Cerebellar nuclear complex (tissue), 1 donor: ENCODE measurements around the gene PHYKPL.

Experiments used
- DNase-seq, 2 experiments: peaks; one replicate each; lab custom pipeline; 2025; lab: John Stamatoyannopoulos, UW

PHYKPL gene

GRCh38 chr5:178232124-178232919 lies at the start of gene PHYKPL:
Gene PHYKPL, minus strand, starts transcription at chr5:178232802. Its CDS starts 252 bp downstream, at chr5:178232550.
- no peak for DNase-seq

- no peak for DNase-seq
These were observed 49.8 kb upstream of the PHYKPL start for GRCh38 chr5:178282391-178282790.

GRCh38 chr5:178281331-178281730 lies 48.7 kb upstream of the PHYKPL start:
- DNase-seq, result no peak

- no peak for DNase-seq
These were observed 48.0 kb upstream of the PHYKPL start for GRCh38 chr5:178280631-178281030.

- DNase-seq, result peak in 1 of 2 experiments; percentile 2
These were observed 47.3 kb upstream of the PHYKPL start for GRCh38 chr5:178279723-178280438.

GRCh38 chr5:178279026-178279722 lies 46.6 kb upstream of the PHYKPL start:
- no peak for DNase-seq

- no peak for DNase-seq
These were observed 45.9 kb upstream of the PHYKPL start for GRCh38 chr5:178278358-178279023.

- DNase-seq, result no peak
These were observed 45.3 kb upstream of the PHYKPL start for GRCh38 chr5:178277866-178278265.

GRCh38 chr5:178277346-178277745 lies 44.7 kb upstream of the PHYKPL start:
- no peak for DNase-seq

- no peak for DNase-seq
These were observed 42.4 kb upstream of the PHYKPL start for GRCh38 chr5:178274781-178275537.

GRCh38 chr5:178273665-178274541 lies 41.3 kb upstream of the PHYKPL start:
- no peak for DNase-seq

GRCh38 chr5:178273041-178273440 lies 40.4 kb upstream of the PHYKPL start:
- DNase-seq, result no peak

- no peak for DNase-seq
These were observed 40.0 kb upstream of the PHYKPL start for GRCh38 chr5:178272591-178272990.

- no peak for DNase-seq
These were observed 39.3 kb upstream of the PHYKPL start for GRCh38 chr5:178271726-178272479.

GRCh38 chr5:178271231-178271630 lies 38.6 kb upstream of the PHYKPL start:
- no peak for DNase-seq

GRCh38 chr5:178269499-178269898 lies 36.9 kb upstream of the PHYKPL start:
- DNase-seq, result no peak

GRCh38 chr5:178267876-178268275 lies 35.3 kb upstream of the PHYKPL start:
- no peak for DNase-seq

GRCh38 chr5:178267245-178267644 lies 34.6 kb upstream of the PHYKPL start:
- no peak for DNase-seq

GRCh38 chr5:178266581-178266980 lies 34.0 kb upstream of the PHYKPL start:
- DNase-seq, result no peak

- no peak for DNase-seq
These were observed 33.1 kb upstream of the PHYKPL start for GRCh38 chr5:178265746-178266145.
